ENCODE measurements around the gene GOPC. TPM values are rescaled to one million over a fixed set of nuclear protein-coding genes. Genes with fewer than 3 reads are reported as not detected.

The GOPC gene
- total and polyA plus RNA-seq, 2 donors (not counting 3 experiments of a cell fraction or from before 2014, with no cell fraction given): 7.8 to 22.8 TPM

DNA sequence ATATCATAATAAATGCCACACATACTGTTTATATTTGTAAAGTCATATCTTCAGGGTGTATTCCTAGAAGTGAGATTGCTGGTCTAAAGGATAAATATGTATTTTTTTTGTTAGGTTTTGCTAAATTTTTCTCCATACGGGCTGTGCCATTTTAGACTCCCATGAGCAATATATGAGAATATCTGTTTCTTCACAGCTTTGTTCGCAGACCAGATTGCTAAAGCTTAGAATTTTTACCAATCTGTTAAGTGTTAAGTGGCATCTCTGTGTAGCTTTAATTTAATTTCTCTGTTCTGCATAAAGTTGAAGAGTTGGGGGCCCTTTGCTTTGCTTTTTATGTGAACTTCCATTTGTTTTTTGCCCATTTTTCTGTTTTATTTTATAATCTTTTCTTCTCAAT, 40.7 kb upstream of the GOPC start:
- no peak for TF ChIP-seq MAX (IDR thresholded peaks at IDR 0.05; ENCODE audit: insufficient read depth, insufficient read length)
- TF ChIP-seq JUN (IDR thresholded peaks at IDR 0.05; ENCODE audit: borderline replicate concordance, insufficient read depth, insufficient read length, low read depth): no peak
- no peak for TF ChIP-seq MYC (IDR thresholded peaks at IDR 0.05; ENCODE audit: low read depth, low read length)
- no peak for TF ChIP-seq POLR2A (IDR thresholded peaks at IDR 0.05; ENCODE audit: low read depth, low read length)
- TF ChIP-seq FOS (IDR thresholded peaks at IDR 0.05; ENCODE audit: borderline replicate concordance, insufficient read depth, low read length): no peak
- TF ChIP-seq EZH2 (IDR thresholded peaks at IDR 0.05; ENCODE audit: borderline replicate concordance, low read depth, low read length, severe bottlenecking): no peak
- no peak for TF ChIP-seq POLR2AphosphoS5 (IDR thresholded peaks at IDR 0.05; ENCODE audit: insufficient read depth, low read depth, low read length)
- TF ChIP-seq CTCF (IDR thresholded peaks at IDR 0.05; ENCODE audit: extremely low read depth in 1 of 2, insufficient read depth in 1 of 2, low read depth in 1 of 2, low read length in 2 of 2): no peak
- TF ChIP-seq GATA2 (IDR thresholded peaks at IDR 0.05; ENCODE audit: insufficient read depth, insufficient read length, low read depth, low read length): no peak
- Histone ChIP-seq H3K27me3 (ENCODE audit: control insufficient read depth in 2 of 2, insufficient read depth in 2 of 2, low read length in 2 of 2) (no peaks in the 10 kb centered on the region), H3K36me3 (ENCODE audit: control insufficient read depth in 2 of 2, extremely low read depth in 1 of 2, insufficient read depth in 2 of 2, low read length in 2 of 2) (no peaks in the 10 kb centered on the region), H3K4me2 (ENCODE audit: insufficient read depth, low read length) (no peak overlapping the region), H3K9me3 (replicated peaks; ENCODE audit: control insufficient read depth, insufficient read depth, low read length) (no peaks in the 10 kb centered on the region), H3K9me1 (replicated peaks; ENCODE audit: control insufficient read depth, extremely low read depth, insufficient read depth, low read length) (no peaks in the 10 kb centered on the region), H3K9ac (replicated peaks; ENCODE audit: extremely low read depth, insufficient read depth, low read length) (no peak overlapping the region), H3K4me1 (ENCODE audit: control insufficient read depth, extremely low read depth, insufficient read depth, low read length) (no peaks in the 10 kb centered on the region), H4K20me1 (replicated peaks; ENCODE audit: control insufficient read depth, extremely low read depth, insufficient read depth, low read length) (no peaks in the 10 kb centered on the region), H3K79me2 (ENCODE audit: control insufficient read depth, insufficient read depth, low read length) (no peaks in the 10 kb centered on the region), H3K27ac (ENCODE audit: insufficient read depth, low read depth, low read length) (no peak overlapping the region), H3K4me3 (replicated peaks in 1 of 3; ENCODE audit: insufficient read depth in 1 of 3, low read depth in 1 of 3, low read length in 3 of 3) (no peak overlapping the region), H2AFZ (ENCODE audit: low read depth, low read length) (no peak overlapping the region)
- no peak for FAIRE-seq
- dilution Hi-C loops (cut with MboI; ENCODE audit: extremely low pct_ligation_motif_present, low sequenced_read_pairs) (no loop called here), intact Hi-C loops (cut with micrococcal nuclease) (no loop called here)
- BruUV-seq (replicated peaks): no TSS peak
- POLR2A ChIA-PET: no interaction called here
- CTCF ChIA-PET: no interaction called here
- no peak for DNase-seq (ENCODE audit: low read depth, low spot score)
